Gastroesophageal sphincter (tissue), 4 donors: ENCODE measurements around the gene EHBP1. TPM values are rescaled to one million over a fixed set of nuclear protein-coding genes. Genes with fewer than 3 reads are reported as not detected.
A peak's percentile ranks its signal among the peaks of the same experiment; 100 is the strongest.

ENCODE experiments used
- ATAC-seq: fragments of 150-250 bp; one replicate; pipeline ENCODE4 v1.9.1; 2016; ENCODE audit warnings: mild to moderate bottlenecking, moderate library complexity
- H3K27ac ChIP-seq, 4 donors: fragments of 200-600 bp; sonication (generic) in 3 of 4; 1 replicate in 3 of 4; 2 replicates in 1 of 4; pipeline ENCODE4 v1.5.1; 2016 to 2019
- H3K27me3 ChIP-seq: fragments of 200-600 bp; sonication (generic); one replicate; pipeline ENCODE4 v1.5.1; 2019
- H3K36me3 ChIP-seq, 2 donors: fragments of 200-600 bp; sonication (generic); one replicate each; pipeline ENCODE4 v1.5.1; 2019; ENCODE audit warnings: control low read depth in 1 of 2
- H3K4me1 ChIP-seq, 3 donors: fragments of 200-600 bp; sonication (generic); 1 replicate in 2 of 3; 2 replicates in 1 of 3; pipeline ENCODE4 v1.5.1; 2016 to 2019; ENCODE audit warnings: control low read depth in 2 of 3
- H3K4me3 ChIP-seq, 2 donors: fragments of 200-600 bp; sonication (generic); one replicate each; pipeline ENCODE4 v1.5.1; 2019; ENCODE audit warnings: mild to moderate bottlenecking in 1 of 2, moderate library complexity in 1 of 2
- H3K9me3 ChIP-seq, 3 donors: fragments of 200-600 bp; sonication (generic); one replicate each; pipeline ENCODE4 v1.5.1; 2017 to 2019; ENCODE audit warnings: control low read depth in 2 of 3
- EP300 ChIP-seq: sonication (generic); formaldehyde crosslinking; IDR thresholded peaks from one replicate; pipeline ENCODE4 v1.6.1; 2017; ENCODE audit warnings: antibody characterized with exemption, mild to moderate bottlenecking
- POLR2A ChIP-seq, 2 donors: fragments of 450-650 bp; IDR thresholded peaks; one replicate each; pipeline ENCODE4 v1.6.1; 2017; ENCODE audit warnings: antibody characterized with exemption in 2 of 2, mild to moderate bottlenecking in 2 of 2, moderate library complexity in 1 of 2
- POLR2AphosphoS5 ChIP-seq: sonication (generic); formaldehyde crosslinking; IDR thresholded peaks from one replicate; pipeline ENCODE4 v1.6.1; 2017; ENCODE audit warnings: antibody characterized with exemption
- WGBS, 2 donors: methylation state at CpG; one replicate each; pipeline ENCODE4 v1.1.5; 2018; ENCODE audit warnings: low coverage in 1 of 2; 5-methylcytosine and 5-hydroxymethylcytosine counted together
- total RNA-seq, 4 donors: library from RNA; depleted of rRNA; stranded (reverse); fragments of >200 nt; gene quantifications; one replicate each; pipeline ENCODE4 v1.1.0, GENCODE V29; 2016
- TF ChIP-seq, protein P1 (sequence below), 4 experiments: fragments of 200-600 bp in 2 of 4; fragments of 450-650 bp in 2 of 4; sonication (generic) in 1 of 4; IDR thresholded peaks; one replicate each; pipeline ENCODE4 v1.5.1; 2017 to 2019; ENCODE audit warnings: antibody characterized with exemption in 4 of 4, mild to moderate bottlenecking in 2 of 4, moderate library complexity in 2 of 4

Gene EHBP1
- total RNA-seq, 4 donors from 2014 or later, result 82.4 to 159 (median 146) TPM

GRCh38 chr2:62724106-62724505 lies 18.6 kb downstream of the EHBP1 start:
- WGBS, 2 donors, result 29 to 58% methylated on average over 1 to 2 of the region's 2 CpGs
- peaks cover 4 to 41% (median 12%) of the 10 kb centered on the region in 3 donors for H3K4me1 ChIP-seq
- no peak for ATAC-seq
- H3K4me3 ChIP-seq, result no peak overlapping the region
- no peak for TF ChIP-seq POLR2A (IDR thresholded peaks at IDR 0.05)
- TF ChIP-seq, protein P1, sequence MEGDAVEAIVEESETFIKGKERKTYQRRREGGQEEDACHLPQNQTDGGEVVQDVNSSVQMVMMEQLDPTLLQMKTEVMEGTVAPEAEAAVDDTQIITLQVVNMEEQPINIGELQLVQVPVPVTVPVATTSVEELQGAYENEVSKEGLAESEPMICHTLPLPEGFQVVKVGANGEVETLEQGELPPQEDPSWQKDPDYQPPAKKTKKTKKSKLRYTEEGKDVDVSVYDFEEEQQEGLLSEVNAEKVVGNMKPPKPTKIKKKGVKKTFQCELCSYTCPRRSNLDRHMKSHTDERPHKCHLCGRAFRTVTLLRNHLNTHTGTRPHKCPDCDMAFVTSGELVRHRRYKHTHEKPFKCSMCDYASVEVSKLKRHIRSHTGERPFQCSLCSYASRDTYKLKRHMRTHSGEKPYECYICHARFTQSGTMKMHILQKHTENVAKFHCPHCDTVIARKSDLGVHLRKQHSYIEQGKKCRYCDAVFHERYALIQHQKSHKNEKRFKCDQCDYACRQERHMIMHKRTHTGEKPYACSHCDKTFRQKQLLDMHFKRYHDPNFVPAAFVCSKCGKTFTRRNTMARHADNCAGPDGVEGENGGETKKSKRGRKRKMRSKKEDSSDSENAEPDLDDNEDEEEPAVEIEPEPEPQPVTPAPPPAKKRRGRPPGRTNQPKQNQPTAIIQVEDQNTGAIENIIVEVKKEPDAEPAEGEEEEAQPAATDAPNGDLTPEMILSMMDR (IDR thresholded peaks at IDR 0.05), result no peak
- H3K27me3 ChIP-seq, result no peaks in the 10 kb centered on the region
- peaks cover 0 to 2% (median 0%) of the 10 kb centered on the region in 3 donors for H3K9me3 ChIP-seq
- H3K36me3 ChIP-seq, result no peaks in the 10 kb centered on the region
- H3K27ac ChIP-seq, result peak overlapping the region in 3 of 4 donors; percentile 49 to 54 (median 49)

GRCh38 chr2:62724886-62725711 lies 19.6 kb downstream of the EHBP1 start:
- no peaks in the 10 kb centered on the region for H3K36me3 ChIP-seq
- no peaks in the 10 kb centered on the region for H3K27me3 ChIP-seq
- TF ChIP-seq, protein P1 (IDR thresholded peaks at IDR 0.05), result no peak
- no peak for TF ChIP-seq POLR2A (IDR thresholded peaks at IDR 0.05)
- no peak for TF ChIP-seq POLR2AphosphoS5
- TF ChIP-seq EP300, result no peak
- ATAC-seq, result peak; percentile 7
- peaks cover 4 to 41% (median 12%) of the 10 kb centered on the region in 3 donors for H3K4me1 ChIP-seq
- WGBS, 2 donors, result 93% methylated on average over 3 of the region's 10 CpGs; no CpG with 5 or more reads in 1 of the 2 donors
- no peak overlapping the region for H3K4me3 ChIP-seq
- H3K9me3 ChIP-seq, result peaks cover 0 to 2% (median 0%) of the 10 kb centered on the region in 3 donors
- H3K27ac ChIP-seq, result peak overlapping the region in 3 of 4 donors; percentile 49 to 61 (median 49)

GRCh38 chr2:62725712-62726055 lies 20.2 kb downstream of the EHBP1 start:
- peak overlapping the region in 1 of 4 donors; percentile 27 for H3K27ac ChIP-seq
- no peak overlapping the region for H3K4me3 ChIP-seq
- WGBS, 2 donors, result 83% methylated on average over 1 of the region's 3 CpGs; no CpG with 5 or more reads in 1 of the 2 donors
- peaks cover 4 to 41% (median 12%) of the 10 kb centered on the region in 3 donors for H3K4me1 ChIP-seq
- H3K27me3 ChIP-seq, result no peaks in the 10 kb centered on the region
- ATAC-seq, result no peak
- H3K36me3 ChIP-seq, result no peaks in the 10 kb centered on the region
- peaks cover 0 to 2% (median 0%) of the 10 kb centered on the region in 3 donors for H3K9me3 ChIP-seq
- TF ChIP-seq EP300 (no peak), POLR2A (IDR thresholded peaks at IDR 0.05) (no peak), POLR2AphosphoS5 (no peak)
- TF ChIP-seq, protein P1 (IDR thresholded peaks at IDR 0.05), result no peak

DNA sequence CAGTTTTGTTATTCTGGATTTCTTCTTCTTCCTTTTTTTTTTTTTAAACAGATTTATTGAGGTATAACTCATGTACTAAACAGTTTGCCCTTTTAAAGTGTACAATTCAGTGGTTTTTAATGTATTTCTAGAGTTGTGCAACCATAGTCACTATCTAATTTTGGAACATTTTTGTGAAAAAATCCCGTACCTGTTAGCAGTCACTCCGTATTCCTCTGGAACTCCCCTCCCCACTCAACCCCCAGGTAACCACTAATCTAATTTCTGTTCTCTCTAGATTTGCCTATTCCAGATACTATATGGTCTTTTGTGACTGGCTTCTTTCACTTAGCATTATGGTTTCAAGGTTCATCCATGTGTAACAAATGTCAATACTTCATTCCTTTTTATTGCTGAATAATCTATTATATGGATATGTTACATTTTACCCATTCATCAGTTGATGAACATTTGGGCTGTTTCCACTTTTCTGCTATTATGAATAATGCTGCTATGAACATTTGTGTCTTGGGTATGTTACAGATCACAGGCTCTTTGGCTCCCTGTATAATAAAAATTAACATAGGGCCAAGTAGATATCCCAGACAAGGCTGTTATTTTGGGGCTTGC lies 21.9 kb downstream of the EHBP1 start:
- no peak for TF ChIP-seq EP300
- no peak for TF ChIP-seq POLR2A (IDR thresholded peaks at IDR 0.05)
- TF ChIP-seq POLR2AphosphoS5, result no peak
- TF ChIP-seq, protein P1 (IDR thresholded peaks at IDR 0.05), result no peak
- Histone ChIP-seq H3K36me3 (no peaks in the 10 kb centered on the region), H3K4me3 (no peak overlapping the region), H3K4me1 (peaks cover 4 to 41% (median 12%) of the 10 kb centered on the region in 3 donors), H3K27me3 (no peaks in the 10 kb centered on the region), H3K27ac (no peak overlapping the region), H3K9me3 (peaks cover 0 to 17% (median 2%) of the 10 kb centered on the region in 3 donors)
- 81% methylated on average over 2 of the region's 2 CpGs; no CpG with 5 or more reads in 1 of the 2 donors for WGBS, 2 donors
- ATAC-seq, result no peak
